ENCODE results near the gene TSPAN10. TPM values are rescaled to one million over a fixed set of nuclear protein-coding genes. Genes with fewer than 3 reads are reported as not detected.
A peak's percentile ranks its signal among the peaks of the same experiment; 100 is the strongest.

TSPAN10 gene
- total and polyA plus RNA-seq, 9 of the 15 experiments (the other 6 are each of a cell fraction or from before 2014, with no cell fraction given): 0.05 to 0.31 (median 0.13) TPM; not detected in 1

GRCh38 chr17:81646869-81647600 is 10.0 kb downstream of the TSPAN10 start:
- no TSS peak for BruUV-seq (replicated peaks)
- peak; percentile 96 for FAIRE-seq
- in situ Hi-C loops (cut with MboI): no loop called here
- Histone ChIP-seq H3K4me2 (ENCODE audit: insufficient read depth, low read length) (peak overlapping the region; percentile 69), H3K27ac (ENCODE audit: extremely low read depth, low read depth, low read length) (peak overlapping the region; percentile 39; the same call in 2 of the 3 replicates), H3K9ac (ENCODE audit: insufficient read depth in 1 of 2, low read depth in 2 of 2, low read length in 2 of 2) (peak overlapping the region; percentile 3 to 57; a peak in 3 of 4 replicates), H3K9me1 (ENCODE audit: control insufficient read depth, insufficient read depth, low read length) (no peaks in the 10 kb centered on the region), H4K20me1 (replicated peaks; ENCODE audit: control insufficient read depth, insufficient read depth, low read length) (no peaks in the 10 kb centered on the region), H2AFZ (ENCODE audit: low read depth, low read length) (peak overlapping the region; percentile 78), H3K36me3 (ENCODE audit: control insufficient read depth, insufficient read depth, low read length) (no peaks in the 10 kb centered on the region), H3K4me1 (replicated peaks in 1 of 2; ENCODE audit: control insufficient read depth in 2 of 2, insufficient read depth in 2 of 2, low read length in 2 of 2) (peaks cover 20 to 71% of the 10 kb centered on the region in 2 experiments; a peak in 4 of 5 replicates), H3K27me3 (ENCODE audit: control insufficient read depth in 2 of 2, insufficient read depth in 2 of 2, low read length in 2 of 2) (no peaks in the 10 kb centered on the region), H3K9me3 (replicated peaks; ENCODE audit: control insufficient read depth, insufficient read depth, low read depth, low read length) (peaks cover 6% of the 10 kb centered on the region), H3K4me3 (no peak overlapping the region), H3K79me2 (ENCODE audit: control insufficient read depth, insufficient read depth, low read length) (no peaks in the 10 kb centered on the region)
- peak; percentile 39 to 78 (median 65) for DNase-seq (ENCODE audit: extremely low read depth in 1 of 4, low spot score in 3 of 4)
- 0 out of 2 replicates have a peak, but pooled peaks have one; percentile 30 for TF ChIP-seq MAX (CRISPR knock-in tag; IDR thresholded peaks at IDR 0.05)
- peak; percentile 48; the same call in 1 of the 2 replicates for TF ChIP-seq USF1 (CRISPR knock-in tag; IDR thresholded peaks at IDR 0.05)
- no peak for TF ChIP-seq POLR2AphosphoS2 (IDR thresholded peaks at IDR 0.05; ENCODE audit: low read length)
- TF ChIP-seq ZNF224 (CRISPR knock-in tag; IDR thresholded peaks at IDR 0.05): no peak
- peak; percentile 10; the same call in 1 of the 2 replicates for TF ChIP-seq TAL1 (IDR thresholded peaks at IDR 0.05)
- no peak for TF ChIP-seq ZNF3 (CRISPR knock-in tag; IDR thresholded peaks at IDR 0.05)
- TF ChIP-seq DPF2 (IDR thresholded peaks at IDR 0.05): 0 out of 2 replicates have a peak, but pooled peaks have one; percentile 26
- TF ChIP-seq EZH2 (IDR thresholded peaks at IDR 0.05; ENCODE audit: borderline replicate concordance, low read depth, low read length): no peak
- peak; percentile 55 for TF ChIP-seq TCF3 (CRISPR knock-in tag; IDR thresholded peaks at IDR 0.05)
- TF ChIP-seq MNT (conservative IDR thresholded peaks at IDR 0.05): 0 out of 4 replicates have a peak, but pooled peaks of 1 of the 2 experiments have one; percentile 34
- TF ChIP-seq TFAP4 (CRISPR knock-in tag; IDR thresholded peaks at IDR 0.05; ENCODE audit: borderline replicate concordance): peak; percentile 27; the same call in 1 of the 2 replicates
- TF ChIP-seq NCOR1 (IDR thresholded peaks at IDR 0.05): 0 out of 2 replicates have a peak, but pooled peaks have one; percentile 20
- TF ChIP-seq EGR1 (conservative IDR thresholded peaks at IDR 0.05): no peak
- TF ChIP-seq ARID1B (IDR thresholded peaks at IDR 0.05): peak; percentile 41; the same call in 1 of the 2 replicates
- TF ChIP-seq CBFA2T3 (IDR thresholded peaks at IDR 0.05): peak; percentile 54
- TF ChIP-seq MYNN (IDR thresholded peaks at IDR 0.05): 0 out of 2 replicates have a peak, but pooled peaks have one; percentile 20
- no peak for TF ChIP-seq MYNN (CRISPR knock-in tag; IDR thresholded peaks at IDR 0.05)
- POLR2A ChIA-PET: interaction anchor here (0.5 to 1.7 kb wide), 5 partner anchors 8 to 495 kb away, joined by 3 to 5 read pairs (median 3); partner anchors contain the start of gene ACTG1
- ATAC-seq: peak; percentile 77
- CTCF ChIA-PET (ENCODE audit: low intra/inter-chr PET ratio): no interaction called here
- 20% methylated on average over 12 of the region's 12 CpGs for WGBS (ENCODE audit: insufficient coverage, low coverage, missing lambda C conversion rate)
- intact Hi-C loops (cut with micrococcal nuclease): no loop called here
